Endothelial cell of hepatic sinusoid (primary cell): ENCODE results near the gene CAMK4.
"Not testable (repeated sequence)": the region's sequence is repeated elsewhere in the genome, so short reads cannot be mapped to it uniquely, and the experiment has no call there.

Source experiments
- in situ Hi-C: cut with HindIII; loops from 2 replicates; pipeline ENCODE4 v1.10.0; 2017; ENCODE audit warnings: low sequenced_read_pairs

CAMK4 gene

GRCh38 chr5:111254613-111255012 lies 30.4 kb downstream of the CAMK4 start:
- in situ Hi-C loops = no loop called here

GRCh38 chr5:111255169-111255568 lies 31.0 kb downstream of the CAMK4 start:
- in situ Hi-C loops = no loop called here

- in situ Hi-C loops = no loop called here
Observed at GRCh38 chr5:111256128-111256527, 31.9 kb downstream of the CAMK4 start.

- in situ Hi-C loops = not testable (repeated sequence)
Observed at GRCh38 chr5:111257610-111258009, 33.4 kb downstream of the CAMK4 start.

- in situ Hi-C loops = no loop called here
Observed at GRCh38 chr5:111259636-111260035, 35.5 kb downstream of the CAMK4 start.

GRCh38 chr5:111261610-111262009 lies 37.4 kb downstream of the CAMK4 start:
- in situ Hi-C loops = no loop called here

- in situ Hi-C loops = no loop called here
Observed at GRCh38 chr5:111262153-111262552, 38.0 kb downstream of the CAMK4 start.

GRCh38 chr5:111262815-111263214 lies 38.6 kb downstream of the CAMK4 start:
- in situ Hi-C loops = no loop called here

- in situ Hi-C loops = no loop called here
Observed at GRCh38 chr5:111266491-111266890, 42.3 kb downstream of the CAMK4 start.

GRCh38 chr5:111268300-111268699 lies 44.1 kb downstream of the CAMK4 start:
- in situ Hi-C loops = no loop called here

- in situ Hi-C loops = no loop called here
Observed at GRCh38 chr5:111271885-111272284, 47.7 kb downstream of the CAMK4 start.

- in situ Hi-C loops = no loop called here
Observed at GRCh38 chr5:111277061-111277460, 52.9 kb downstream of the CAMK4 start.

- in situ Hi-C loops = no loop called here
Observed at GRCh38 chr5:111278858-111279504, 54.8 kb downstream of the CAMK4 start.

- in situ Hi-C loops = no loop called here
Observed at GRCh38 chr5:111280282-111280951, 56.2 kb downstream of the CAMK4 start.

- in situ Hi-C loops = no loop called here
Observed at GRCh38 chr5:111282798-111283197, 58.6 kb downstream of the CAMK4 start.

- in situ Hi-C loops = no loop called here
Observed at GRCh38 chr5:111284825-111285224, 60.6 kb downstream of the CAMK4 start.

GRCh38 chr5:111294551-111294950 lies 70.4 kb downstream of the CAMK4 start:
- in situ Hi-C loops = no loop called here

- in situ Hi-C loops = no loop called here
Observed at GRCh38 chr5:111295649-111296048, 71.5 kb downstream of the CAMK4 start.

- in situ Hi-C loops = no loop called here
Observed at GRCh38 chr5:111296570-111296969, 72.4 kb downstream of the CAMK4 start.

GRCh38 chr5:111299067-111299481 lies 74.9 kb downstream of the CAMK4 start:
- in situ Hi-C loops = no loop called here

- in situ Hi-C loops = no loop called here
Observed at GRCh38 chr5:111299831-111300432, 75.7 kb downstream of the CAMK4 start.

- in situ Hi-C loops = no loop called here
Observed at GRCh38 chr5:111301264-111301663, 77.1 kb downstream of the CAMK4 start.
